H1 (cell line): ENCODE measurements around the gene REPS1.

Source experiments
- CBX8 ChIP-seq: fragments of 300-800, 300-1000 bp; sonication (generic); IDR thresholded peaks from 2 replicates; pipeline ENCODE4 v1.7.1; 2016; ENCODE audit warnings: low read depth, low read length, borderline replicate concordance
- CEBPB ChIP-seq: IDR thresholded peaks from 2 replicates; pipeline ENCODE4 v1.6.1; 2012; ENCODE audit warnings: low read depth, low read length
- CHD1 ChIP-seq: IDR thresholded peaks from 2 replicates; pipeline ENCODE4 v1.6.1; 2012; ENCODE audit warnings: low read depth, low read length, improper control_type of control experiment
- EP300 ChIP-seq, 2 experiments: IDR thresholded peaks; 1 replicate in 1 of 2; 2 replicates in 1 of 2; pipeline ENCODE4 v1.6.1; 2011 to 2012; ENCODE audit warnings: low read depth in 2 of 2, low read length in 2 of 2, mild to moderate bottlenecking in 2 of 2, borderline replicate concordance in 1 of 2, inconsistent platforms in 1 of 2, moderate library complexity in 1 of 2
- FOSL1 ChIP-seq: IDR thresholded peaks from 2 replicates; pipeline ENCODE4 v1.6.1; 2011; ENCODE audit warnings: mild to moderate bottlenecking, low read depth, low read length, moderate library complexity; ENCODE audit not compliant: insufficient read depth
- JUN ChIP-seq: IDR thresholded peaks from 2 replicates; pipeline ENCODE4 v1.6.1; 2011; ENCODE audit warnings: low read depth, mild to moderate bottlenecking, improper control_type of control experiment, low read length
- KDM1A ChIP-seq: fragments of 200-600, 300-600 bp; sonication (generic); IDR thresholded peaks from 2 replicates; pipeline ENCODE4 v1.7.1; 2016; ENCODE audit warnings: mild to moderate bottlenecking, low read length, borderline replicate concordance
- POLR2A ChIP-seq, 2 experiments: IDR thresholded peaks; 1 replicate in 1 of 2; 2 replicates in 1 of 2; pipeline ENCODE4 v1.6.1; 2011; ENCODE audit warnings: low read depth in 2 of 2, low read length in 2 of 2, mild to moderate bottlenecking in 2 of 2; ENCODE audit errors: control extremely low read depth in 1 of 2
- POLR2AphosphoS5 ChIP-seq: IDR thresholded peaks from 2 replicates; pipeline ENCODE4 v1.6.1; 2011; ENCODE audit warnings: low read depth, low read length
- TAF1 ChIP-seq: IDR thresholded peaks from 2 replicates; pipeline ENCODE4 v1.6.1; 2011; ENCODE audit warnings: mild to moderate bottlenecking, low read depth, low read length
- TBP ChIP-seq: IDR thresholded peaks from 2 replicates; pipeline ENCODE4 v1.6.1; 2011; ENCODE audit warnings: low read depth, low read length, improper control_type of control experiment
- TF ChIP-seq, protein P1 (sequence below), 3 experiments: IDR thresholded peaks; 1 replicate in 2 of 3; 2 replicates in 1 of 3; pipeline versions ENCODE4 v1.5.1 to v1.6.1; 2011; ENCODE audit warnings: low read length in 3 of 3, mild to moderate bottlenecking in 3 of 3, inconsistent platforms in 2 of 3, low read depth in 1 of 3, moderate library complexity in 1 of 3; ENCODE audit not compliant: insufficient read depth in 1 of 3; ENCODE audit errors: control extremely low read depth in 1 of 3
- TF ChIP-seq, protein P2 (sequence below): IDR thresholded peaks from 2 replicates; pipeline ENCODE4 v1.6.1; 2012; ENCODE audit warnings: low read length, inconsistent platforms

DNA sequence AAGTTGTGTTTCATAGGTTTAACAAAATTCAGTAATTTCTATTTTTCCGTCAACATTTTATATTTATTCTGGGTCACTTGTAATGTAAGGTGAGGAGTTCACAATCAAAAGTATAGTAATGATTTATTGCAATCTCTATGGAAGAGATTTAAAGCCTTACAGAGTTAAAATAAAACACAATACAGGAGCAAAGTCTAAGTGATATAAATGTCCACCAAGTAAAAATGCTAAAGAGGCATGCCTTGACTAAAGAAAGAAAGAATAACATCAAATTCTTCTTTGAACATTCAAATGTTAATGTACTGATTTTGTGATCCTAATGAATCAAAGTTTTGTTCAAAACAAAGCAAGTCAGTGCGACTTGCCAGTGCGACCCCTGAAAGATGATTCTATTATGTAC, 61.5 kb downstream of the REPS1 start:
- TF ChIP-seq, protein P1, sequence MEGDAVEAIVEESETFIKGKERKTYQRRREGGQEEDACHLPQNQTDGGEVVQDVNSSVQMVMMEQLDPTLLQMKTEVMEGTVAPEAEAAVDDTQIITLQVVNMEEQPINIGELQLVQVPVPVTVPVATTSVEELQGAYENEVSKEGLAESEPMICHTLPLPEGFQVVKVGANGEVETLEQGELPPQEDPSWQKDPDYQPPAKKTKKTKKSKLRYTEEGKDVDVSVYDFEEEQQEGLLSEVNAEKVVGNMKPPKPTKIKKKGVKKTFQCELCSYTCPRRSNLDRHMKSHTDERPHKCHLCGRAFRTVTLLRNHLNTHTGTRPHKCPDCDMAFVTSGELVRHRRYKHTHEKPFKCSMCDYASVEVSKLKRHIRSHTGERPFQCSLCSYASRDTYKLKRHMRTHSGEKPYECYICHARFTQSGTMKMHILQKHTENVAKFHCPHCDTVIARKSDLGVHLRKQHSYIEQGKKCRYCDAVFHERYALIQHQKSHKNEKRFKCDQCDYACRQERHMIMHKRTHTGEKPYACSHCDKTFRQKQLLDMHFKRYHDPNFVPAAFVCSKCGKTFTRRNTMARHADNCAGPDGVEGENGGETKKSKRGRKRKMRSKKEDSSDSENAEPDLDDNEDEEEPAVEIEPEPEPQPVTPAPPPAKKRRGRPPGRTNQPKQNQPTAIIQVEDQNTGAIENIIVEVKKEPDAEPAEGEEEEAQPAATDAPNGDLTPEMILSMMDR (IDR thresholded peaks at IDR 0.05; ENCODE audit: control extremely low read depth in 1 of 3, insufficient read depth in 1 of 3, low read depth in 1 of 3, low read length in 3 of 3), result no peak
- no peak for TF ChIP-seq POLR2AphosphoS5
- no peak for TF ChIP-seq JUN
- TF ChIP-seq, protein P2, sequence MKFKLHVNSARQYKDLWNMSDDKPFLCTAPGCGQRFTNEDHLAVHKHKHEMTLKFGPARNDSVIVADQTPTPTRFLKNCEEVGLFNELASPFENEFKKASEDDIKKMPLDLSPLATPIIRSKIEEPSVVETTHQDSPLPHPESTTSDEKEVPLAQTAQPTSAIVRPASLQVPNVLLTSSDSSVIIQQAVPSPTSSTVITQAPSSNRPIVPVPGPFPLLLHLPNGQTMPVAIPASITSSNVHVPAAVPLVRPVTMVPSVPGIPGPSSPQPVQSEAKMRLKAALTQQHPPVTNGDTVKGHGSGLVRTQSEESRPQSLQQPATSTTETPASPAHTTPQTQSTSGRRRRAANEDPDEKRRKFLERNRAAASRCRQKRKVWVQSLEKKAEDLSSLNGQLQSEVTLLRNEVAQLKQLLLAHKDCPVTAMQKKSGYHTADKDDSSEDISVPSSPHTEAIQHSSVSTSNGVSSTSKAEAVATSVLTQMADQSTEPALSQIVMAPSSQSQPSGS, result no peak
- TF ChIP-seq CEBPB, result no peak
- no peak for TF ChIP-seq CHD1
- TF ChIP-seq POLR2A (IDR thresholded peaks at IDR 0.05; ENCODE audit: control extremely low read depth in 1 of 2, low read depth in 2 of 2, low read length in 2 of 2), result no peak
- no peak for TF ChIP-seq EP300 (IDR thresholded peaks at IDR 0.05; ENCODE audit: borderline replicate concordance in 1 of 2, low read depth in 2 of 2, low read length in 2 of 2)
- TF ChIP-seq CBX8, result no peak
- TF ChIP-seq TBP, result no peak
- TF ChIP-seq FOSL1, result no peak
- no peak for TF ChIP-seq TAF1
- TF ChIP-seq KDM1A, result no peak
